Activated gamma-delta T cell (primary cell): Measurements from ENCODE around the gene TESMIN.

Experiments
- DNase-seq: peaks from one replicate; lab custom pipeline; 2025; lab: John Stamatoyannopoulos, UW
- total RNA-seq, 2 donors: gene quantifications; one replicate each; lab custom pipeline; 2026; lab: John Stamatoyannopoulos, UW

TESMIN gene
- 4.3 to 4.9 reads per million in 2 donors for total RNA-seq

GRCh38 chr11:68751331-68751856 lies at the start of gene TESMIN:
TESMIN (minus strand) TSS chr11:68751520; CDS start chr11:68750660, 860 bp downstream.
- peak; percentile 76 for DNase-seq

- no peak for DNase-seq
Observed at GRCh38 chr11:68798221-68798813, 47.0 kb upstream of the TESMIN start.

- DNase-seq: no peak
Observed at GRCh38 chr11:68796801-68797200, 45.5 kb upstream of the TESMIN start.

- DNase-seq: no peak
Observed at GRCh38 chr11:68792400-68792966, 41.2 kb upstream of the TESMIN start.

GRCh38 chr11:68784653-68785052 lies 33.3 kb upstream of the TESMIN start:
- no peak for DNase-seq

GRCh38 chr11:68783216-68783821 lies 32.0 kb upstream of the TESMIN start:
- DNase-seq: no peak

GRCh38 chr11:68782711-68783110 lies 31.4 kb upstream of the TESMIN start:
- DNase-seq: no peak

- no peak for DNase-seq
Observed at GRCh38 chr11:68780829-68781228, 29.5 kb upstream of the TESMIN start.

- DNase-seq: no peak
Observed at GRCh38 chr11:68778205-68778604, 26.9 kb upstream of the TESMIN start.

- DNase-seq: no peak
Observed at GRCh38 chr11:68776442-68777235, 25.3 kb upstream of the TESMIN start.

- no peak for DNase-seq
Observed at GRCh38 chr11:68775951-68776388, 24.6 kb upstream of the TESMIN start.

GRCh38 chr11:68774194-68774585 lies 22.9 kb upstream of the TESMIN start:
- no peak for DNase-seq

- DNase-seq: no peak
Observed at GRCh38 chr11:68773521-68774193, 22.3 kb upstream of the TESMIN start.

GRCh38 chr11:68772936-68773335 lies 21.6 kb upstream of the TESMIN start:
- no peak for DNase-seq

GRCh38 chr11:68770781-68771180 lies 19.5 kb upstream of the TESMIN start:
- DNase-seq: no peak

GRCh38 chr11:68767672-68768071 lies 16.4 kb upstream of the TESMIN start:
- no peak for DNase-seq

GRCh38 chr11:68766786-68767185 lies 15.5 kb upstream of the TESMIN start:
- no peak for DNase-seq

GRCh38 chr11:68764746-68765145 lies 13.4 kb upstream of the TESMIN start:
- no peak for DNase-seq

- DNase-seq: no peak
Observed at GRCh38 chr11:68763926-68764657, 12.8 kb upstream of the TESMIN start.

- DNase-seq: no peak
Observed at GRCh38 chr11:68763181-68763721, 11.9 kb upstream of the TESMIN start.

GRCh38 chr11:68762481-68762880 lies 11.2 kb upstream of the TESMIN start:
- DNase-seq: no peak
